T-helper 1 cell treated with Interleukin-12 subunit alpha and Interleukin-12 subunit beta and Interleukin-4 antibody, amounts not matched to agents 30 μg/mL and 1 μg/mL, for 36 hours (primary cell): Measurements from ENCODE around the gene ZNF638.
"Not testable (repeated sequence)": the region's sequence is repeated elsewhere in the genome, so short reads cannot be mapped to it uniquely, and the experiment has no call there.

Experiments
- H3K27ac Mint-ChIP-seq: one replicate; pipeline ENCODE4 v1.8.0; 2021; ENCODE audit warnings: mild to moderate bottlenecking, mixed read lengths
- H3K27me3 Mint-ChIP-seq: one replicate; pipeline ENCODE4 v1.8.0; 2021; ENCODE audit warnings: low read depth, mixed read lengths
- H3K36me3 Mint-ChIP-seq: one replicate; pipeline ENCODE4 v1.8.0; 2021; ENCODE audit warnings: low read depth, mixed read lengths
- H3K4me1 Mint-ChIP-seq: one replicate; pipeline ENCODE4 v1.8.0; 2021; ENCODE audit warnings: low read depth, mixed read lengths
- H3K4me3 Mint-ChIP-seq: one replicate; pipeline ENCODE4 v1.8.0; 2021; ENCODE audit warnings: mild to moderate bottlenecking, moderate library complexity, mixed read lengths
- H3K9me3 Mint-ChIP-seq: one replicate; pipeline ENCODE4 v1.8.0; 2021; ENCODE audit warnings: mixed read lengths

ZNF638 gene

DNA sequence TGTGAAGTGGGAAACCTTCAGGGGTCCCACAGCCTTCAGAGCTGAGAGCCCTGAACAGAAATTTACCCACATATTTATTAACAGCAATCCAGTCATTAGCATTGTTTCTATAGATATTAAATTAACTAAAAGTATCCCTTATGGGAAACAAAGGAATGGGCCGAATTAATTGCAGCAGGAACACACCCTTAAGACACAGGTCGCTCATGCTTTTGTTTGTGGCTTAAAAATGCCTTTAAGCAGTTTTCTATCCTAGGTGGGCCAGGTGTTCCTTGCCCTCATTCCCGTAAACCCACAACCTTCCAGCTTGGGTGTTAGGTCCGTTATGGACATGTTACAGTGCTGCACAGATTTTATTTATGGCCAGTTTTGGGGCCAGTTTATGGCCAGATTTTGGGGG is 13.7 kb upstream of the ZNF638 start:
- H3K27me3 Mint-ChIP-seq = peaks cover 26% of the 10 kb centered on the region
- not testable (repeated sequence) for H3K27ac Mint-ChIP-seq, H3K4me3 Mint-ChIP-seq, H3K36me3 Mint-ChIP-seq, H3K4me1 Mint-ChIP-seq
- H3K9me3 Mint-ChIP-seq = peaks cover 52% of the 10 kb centered on the region

DNA sequence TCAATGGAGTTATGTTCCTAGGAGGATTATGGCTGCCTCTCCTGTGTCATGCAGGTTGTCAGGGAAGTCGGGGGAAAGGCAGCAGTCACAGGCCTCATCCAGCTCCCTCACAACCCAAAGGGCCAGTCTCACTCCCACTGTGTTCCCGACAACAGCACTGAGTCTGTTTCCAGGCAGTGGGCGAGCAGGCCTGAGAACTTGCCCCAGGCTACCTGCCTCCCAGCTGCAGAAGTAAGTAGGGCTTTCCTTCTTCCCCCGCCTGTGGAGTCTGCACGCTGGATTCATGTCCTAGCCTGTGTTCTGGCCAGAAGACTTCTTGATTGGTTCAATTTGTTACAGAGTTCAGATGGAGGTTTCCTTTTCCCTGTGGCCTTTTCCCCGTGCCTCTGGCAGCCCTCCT is 8.2 kb upstream of the ZNF638 start:
- peaks cover 7% of the 10 kb centered on the region for H3K36me3 Mint-ChIP-seq
- H3K4me1 Mint-ChIP-seq = no peaks in the 10 kb centered on the region
- H3K27ac Mint-ChIP-seq = no peak overlapping the region
- no peak overlapping the region for H3K4me3 Mint-ChIP-seq
- H3K27me3 Mint-ChIP-seq = peaks cover 16% of the 10 kb centered on the region
- H3K9me3 Mint-ChIP-seq = peaks cover 36% of the 10 kb centered on the region

DNA sequence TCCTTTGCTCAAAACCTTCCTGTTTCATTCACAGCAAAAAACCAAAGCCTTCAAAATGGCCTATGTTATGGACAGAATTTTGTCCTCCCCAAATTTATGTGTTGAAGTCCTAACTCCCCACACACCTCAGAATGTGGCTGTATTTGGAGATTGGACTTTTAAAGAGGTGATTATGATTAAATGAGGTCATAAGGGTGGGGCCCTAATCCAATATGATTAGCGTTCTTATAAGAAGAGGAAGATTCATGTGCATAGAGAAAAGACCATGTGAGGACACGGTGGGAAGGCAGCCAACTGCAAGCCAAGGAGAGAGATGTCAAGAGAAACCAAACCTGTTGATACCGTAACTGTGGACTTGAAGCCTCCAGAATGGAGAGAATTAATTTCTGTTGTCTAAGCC is 4.6 kb upstream of the ZNF638 start:
- H3K36me3 Mint-ChIP-seq = peaks cover 2% of the 10 kb centered on the region
- H3K4me1 Mint-ChIP-seq = peaks cover 2% of the 10 kb centered on the region
- H3K27ac Mint-ChIP-seq = no peak overlapping the region
- H3K4me3 Mint-ChIP-seq = no peak overlapping the region
- H3K27me3 Mint-ChIP-seq = peaks cover 14% of the 10 kb centered on the region
- peaks cover 7% of the 10 kb centered on the region for H3K9me3 Mint-ChIP-seq

DNA sequence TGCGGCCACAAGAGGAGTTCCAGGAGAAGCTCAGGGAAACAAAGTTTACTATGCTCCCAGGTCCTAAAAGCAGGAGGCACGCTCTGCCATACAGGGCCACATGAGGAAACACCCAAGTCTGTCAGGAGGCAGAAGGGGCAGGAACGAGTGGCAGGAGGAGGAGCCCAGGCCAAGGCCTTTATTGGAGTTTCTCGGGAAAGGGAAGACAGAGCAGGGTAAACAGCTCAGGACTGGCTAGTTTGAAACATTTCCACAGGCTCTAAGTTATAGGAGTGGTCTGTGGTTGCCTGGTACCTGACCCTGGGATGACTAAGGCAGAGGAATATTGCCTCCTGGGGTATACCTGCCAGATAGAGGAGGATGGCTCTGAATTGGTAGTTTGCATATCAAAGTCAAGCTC is 3.7 kb upstream of the ZNF638 start:
- no peaks in the 10 kb centered on the region for H3K9me3 Mint-ChIP-seq
- H3K36me3 Mint-ChIP-seq = peaks cover 7% of the 10 kb centered on the region
- peaks cover 8% of the 10 kb centered on the region for H3K4me1 Mint-ChIP-seq
- peaks cover 14% of the 10 kb centered on the region for H3K27me3 Mint-ChIP-seq
- H3K27ac Mint-ChIP-seq = no peak overlapping the region
- no peak overlapping the region for H3K4me3 Mint-ChIP-seq

DNA sequence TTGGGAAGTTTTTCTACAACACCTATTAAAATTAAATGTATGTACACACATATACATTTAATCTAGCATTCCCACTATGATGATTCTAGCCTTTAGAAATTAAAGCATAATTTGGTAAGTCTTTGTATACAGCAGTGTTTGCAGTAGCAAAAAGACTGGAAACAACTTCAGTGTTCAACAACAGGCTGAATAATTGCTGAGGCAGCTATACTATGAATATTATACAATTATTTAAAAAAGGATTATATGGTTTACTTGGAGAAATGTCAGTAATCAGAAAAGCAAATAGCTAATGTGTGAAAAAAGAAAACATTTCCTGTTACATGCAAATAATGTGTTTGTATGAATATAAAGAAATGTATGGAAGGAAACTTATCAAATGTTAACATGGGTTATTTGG is 1.4 kb upstream of the ZNF638 start:
- H3K4me1 Mint-ChIP-seq = peaks cover 22% of the 10 kb centered on the region
- no peak overlapping the region for H3K4me3 Mint-ChIP-seq
- no peak overlapping the region for H3K27ac Mint-ChIP-seq
- no peaks in the 10 kb centered on the region for H3K9me3 Mint-ChIP-seq
- H3K36me3 Mint-ChIP-seq = peaks cover 16% of the 10 kb centered on the region
- H3K27me3 Mint-ChIP-seq = peaks cover 14% of the 10 kb centered on the region

DNA sequence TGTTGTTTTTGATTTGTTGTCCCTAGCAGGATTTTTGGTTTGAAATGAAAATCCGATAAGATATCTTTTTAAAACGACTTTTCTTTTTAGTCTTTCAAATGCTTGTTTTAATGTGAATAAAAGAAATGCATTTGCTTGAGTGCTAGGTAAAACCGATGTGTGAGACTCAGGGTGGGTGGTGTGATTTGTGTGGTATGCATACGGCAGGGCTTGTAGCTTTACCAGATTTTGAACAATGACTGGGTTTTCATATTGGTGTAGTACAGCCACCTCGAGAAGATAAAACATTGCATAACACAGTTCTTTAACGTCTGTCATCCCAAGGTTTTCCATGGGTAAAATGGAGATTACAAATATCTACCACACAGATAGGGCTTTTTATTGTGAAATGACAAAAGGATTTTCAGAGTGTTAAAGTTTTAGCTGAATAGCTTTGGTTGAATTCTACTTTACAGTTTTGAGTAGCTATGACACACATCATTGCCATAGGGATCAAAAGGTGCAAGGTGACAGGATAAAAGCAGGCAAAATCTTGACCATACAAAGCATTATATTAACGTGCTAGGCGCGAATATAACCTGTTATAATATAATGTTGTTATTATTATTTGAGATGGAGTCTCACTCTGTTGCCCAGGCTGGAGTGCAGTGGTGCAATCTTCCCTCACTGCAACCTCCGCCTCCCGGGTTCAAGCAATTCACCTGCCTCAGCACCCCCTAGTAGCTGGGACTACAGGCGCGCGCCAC is 824 bp upstream of the ZNF638 start:
- peak overlapping the region; percentile 100 for H3K4me3 Mint-ChIP-seq

DNA sequence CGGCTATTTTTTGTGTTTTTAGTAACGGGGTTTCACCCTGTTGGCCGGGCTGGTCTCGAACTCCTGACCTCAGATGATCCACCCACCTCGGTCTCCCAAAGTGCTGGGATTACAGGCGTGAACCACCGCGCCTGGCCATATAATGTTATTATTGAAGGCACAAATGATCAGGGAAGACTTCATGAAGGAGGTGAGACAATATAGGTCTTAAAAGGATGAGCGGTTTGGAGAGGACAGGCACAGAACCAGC is 326 bp upstream of the ZNF638 start:
- Mint-ChIP-seq H3K27me3 (peaks cover 14% of the 10 kb centered on the region), H3K27ac (peak overlapping the region; percentile 100), H3K4me1 (peaks cover 22% of the 10 kb centered on the region), H3K36me3 (peaks cover 16% of the 10 kb centered on the region), H3K4me3 (peak overlapping the region; percentile 100)
- H3K9me3 Mint-ChIP-seq = not testable (repeated sequence)

More for the DNA sequence above, 824 bp upstream of the ZNF638 start:
- Mint-ChIP-seq H3K4me1 (peaks cover 22% of the 10 kb centered on the region), H3K27me3 (peaks cover 14% of the 10 kb centered on the region), H3K36me3 (peaks cover 16% of the 10 kb centered on the region), H3K9me3 (no peaks in the 10 kb centered on the region), H3K27ac (peak overlapping the region; percentile 100)

DNA sequence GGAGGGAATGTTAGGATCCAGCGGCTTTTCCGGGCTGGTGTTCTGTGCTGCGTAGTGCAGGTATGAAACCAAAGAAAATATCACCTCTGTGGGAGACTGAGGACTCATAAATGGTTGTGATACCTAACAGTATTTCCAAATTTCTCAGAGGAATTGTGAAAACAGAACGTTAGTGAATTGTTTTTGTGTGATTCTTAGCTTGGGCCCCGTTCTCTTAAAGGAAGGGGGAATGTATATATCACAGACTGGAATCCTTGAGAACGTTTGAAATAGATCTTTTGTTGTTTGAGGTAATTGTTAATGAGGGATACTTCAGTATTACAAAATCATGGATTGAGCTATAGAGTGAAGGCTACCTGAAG is 834 bp downstream of the ZNF638 start:
- Mint-ChIP-seq H3K9me3 (no peaks in the 10 kb centered on the region), H3K36me3 (peaks cover 16% of the 10 kb centered on the region), H3K27me3 (peaks cover 14% of the 10 kb centered on the region), H3K4me3 (peak overlapping the region; percentile 100), H3K4me1 (peaks cover 22% of the 10 kb centered on the region), H3K27ac (peak overlapping the region; percentile 100)

DNA sequence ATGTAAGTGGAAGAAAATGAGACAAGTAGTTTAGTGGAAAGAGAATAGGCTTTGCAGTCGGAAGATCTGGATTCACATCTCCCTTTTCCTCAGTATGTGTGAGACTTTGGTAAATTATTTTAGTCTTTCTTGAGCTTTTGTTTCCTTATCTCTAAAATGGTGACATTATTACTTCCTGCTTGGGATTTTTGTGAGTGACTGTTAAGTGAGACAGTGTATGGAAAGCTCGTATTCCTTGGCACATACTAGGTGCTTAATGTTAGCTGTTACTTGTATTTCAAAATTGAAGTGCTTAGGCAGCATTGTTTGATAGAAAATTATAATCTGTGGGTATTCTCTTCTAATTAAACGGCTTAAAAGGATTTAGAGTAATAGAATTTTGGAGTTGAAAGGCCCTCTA is 2.0 kb downstream of the ZNF638 start:
- peaks cover 20% of the 10 kb centered on the region for H3K36me3 Mint-ChIP-seq
- peak overlapping the region; percentile 73 for H3K4me3 Mint-ChIP-seq
- no peaks in the 10 kb centered on the region for H3K9me3 Mint-ChIP-seq
- peaks cover 9% of the 10 kb centered on the region for H3K27me3 Mint-ChIP-seq
- peaks cover 29% of the 10 kb centered on the region for H3K4me1 Mint-ChIP-seq
- H3K27ac Mint-ChIP-seq = peak overlapping the region; percentile 32

DNA sequence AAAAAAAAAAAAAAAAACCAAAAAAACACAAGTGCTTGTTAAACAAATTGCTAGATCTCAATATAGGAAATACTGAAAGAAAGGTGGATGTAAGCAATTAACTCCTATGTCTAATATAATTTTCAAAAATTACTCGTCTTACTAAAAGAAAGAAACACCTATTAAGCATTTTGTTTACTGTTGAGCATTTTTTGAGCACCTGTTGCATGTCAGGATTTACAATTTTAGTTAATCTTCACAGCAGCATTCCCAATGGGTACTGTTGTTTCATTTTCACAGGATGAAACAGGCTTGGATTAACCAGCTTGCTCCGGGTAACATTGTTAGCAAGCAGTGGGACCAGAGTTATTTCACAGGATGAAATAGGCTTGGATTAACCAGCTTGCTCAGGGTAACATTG is 4.8 kb downstream of the ZNF638 start:
- Mint-ChIP-seq H3K27me3 (no peaks in the 10 kb centered on the region), H3K9me3 (no peaks in the 10 kb centered on the region), H3K36me3 (peaks cover 20% of the 10 kb centered on the region), H3K27ac (no peak overlapping the region), H3K4me1 (peaks cover 39% of the 10 kb centered on the region), H3K4me3 (no peak overlapping the region)

DNA sequence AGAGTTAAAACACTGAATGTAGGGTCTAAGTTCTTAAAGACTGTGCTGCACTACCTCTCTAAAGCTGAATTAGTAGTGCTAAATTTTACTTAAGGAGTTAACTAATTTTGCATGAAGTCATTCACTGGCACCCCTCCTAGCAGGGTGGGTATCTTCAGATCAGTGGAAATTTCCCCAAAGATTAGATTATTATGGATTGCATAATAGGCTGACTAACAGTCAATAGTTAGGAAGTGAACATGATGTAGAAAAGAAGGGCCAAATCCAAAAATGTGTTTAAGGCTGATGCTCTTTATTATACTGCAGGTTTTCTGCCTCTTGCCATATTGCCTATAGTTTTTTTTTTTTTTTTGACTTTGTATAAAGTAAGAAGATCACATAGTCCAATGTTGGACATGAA is 5.2 kb downstream of the ZNF638 start:
- H3K27ac Mint-ChIP-seq = no peak overlapping the region
- H3K4me3 Mint-ChIP-seq = no peak overlapping the region
- peaks cover 19% of the 10 kb centered on the region for H3K36me3 Mint-ChIP-seq
- no peaks in the 10 kb centered on the region for H3K27me3 Mint-ChIP-seq
- peaks cover 39% of the 10 kb centered on the region for H3K4me1 Mint-ChIP-seq
- H3K9me3 Mint-ChIP-seq = no peaks in the 10 kb centered on the region

DNA sequence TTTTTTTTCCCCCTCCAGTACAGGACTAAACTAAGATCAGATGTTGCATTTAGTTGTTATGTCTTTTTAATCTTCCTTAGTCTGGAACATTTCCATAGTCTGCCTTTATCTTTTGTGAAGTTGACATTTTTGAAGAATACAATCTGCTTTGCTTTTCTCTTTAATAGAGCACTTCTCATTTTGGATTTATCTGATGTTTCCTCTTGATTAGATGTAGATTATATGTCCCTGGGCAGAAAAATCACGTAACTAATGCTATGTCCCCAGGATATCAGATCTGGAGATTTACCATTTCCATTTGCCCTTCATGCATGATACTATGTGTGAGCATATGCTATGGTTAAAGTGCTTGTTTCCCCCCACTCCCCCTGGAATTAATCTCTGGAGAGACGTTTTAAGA is 6.2 kb downstream of the ZNF638 start:
- Mint-ChIP-seq H3K36me3 (peaks cover 13% of the 10 kb centered on the region), H3K4me1 (peaks cover 34% of the 10 kb centered on the region), H3K27me3 (no peaks in the 10 kb centered on the region), H3K27ac (no peak overlapping the region), H3K9me3 (no peaks in the 10 kb centered on the region), H3K4me3 (no peak overlapping the region)

DNA sequence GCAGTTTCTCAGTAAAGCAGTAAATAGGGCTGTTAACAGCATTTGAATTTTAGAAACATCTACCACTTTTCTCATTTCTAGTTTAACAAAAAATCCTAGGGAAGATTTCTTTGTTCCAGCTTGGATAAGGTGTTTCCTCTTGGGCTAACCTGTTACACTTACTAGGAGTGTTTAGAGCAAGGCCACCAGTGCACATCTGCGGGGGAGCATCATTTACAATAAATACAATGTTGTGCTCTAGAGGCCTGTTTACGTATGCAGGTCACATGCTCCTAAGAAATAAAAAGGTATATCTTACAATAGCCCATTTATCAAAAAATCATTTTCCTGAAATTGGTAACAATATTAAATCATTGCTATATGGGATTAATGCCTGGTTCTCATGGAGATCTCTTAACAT is 8.1 kb downstream of the ZNF638 start:
- no peak overlapping the region for H3K4me3 Mint-ChIP-seq
- no peaks in the 10 kb centered on the region for H3K9me3 Mint-ChIP-seq
- no peak overlapping the region for H3K27ac Mint-ChIP-seq
- H3K36me3 Mint-ChIP-seq = peaks cover 10% of the 10 kb centered on the region
- H3K27me3 Mint-ChIP-seq = no peaks in the 10 kb centered on the region
- peaks cover 20% of the 10 kb centered on the region for H3K4me1 Mint-ChIP-seq

DNA sequence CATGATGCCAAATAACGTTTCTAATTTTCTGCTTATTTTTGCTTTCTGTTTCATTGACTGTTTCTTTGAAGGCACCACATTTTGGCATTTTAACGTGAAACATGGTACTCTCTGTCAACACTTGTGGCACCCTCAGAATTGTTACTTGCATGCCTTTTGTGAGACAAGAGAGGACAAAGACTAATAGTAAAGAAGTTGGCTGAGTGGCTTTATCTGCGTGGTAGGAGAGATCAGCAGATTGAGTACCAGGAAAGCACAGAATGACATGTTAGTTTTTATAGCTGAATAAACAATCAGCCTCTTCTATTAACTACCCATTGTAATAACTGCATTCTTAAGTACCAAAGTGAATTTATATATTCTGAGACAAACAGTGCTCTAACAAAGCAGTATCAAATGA is 8.6 kb downstream of the ZNF638 start:
- no peak overlapping the region for H3K27ac Mint-ChIP-seq
- H3K27me3 Mint-ChIP-seq = no peaks in the 10 kb centered on the region
- H3K4me1 Mint-ChIP-seq = peaks cover 18% of the 10 kb centered on the region
- H3K9me3 Mint-ChIP-seq = no peaks in the 10 kb centered on the region
- H3K36me3 Mint-ChIP-seq = peaks cover 10% of the 10 kb centered on the region
- no peak overlapping the region for H3K4me3 Mint-ChIP-seq

DNA sequence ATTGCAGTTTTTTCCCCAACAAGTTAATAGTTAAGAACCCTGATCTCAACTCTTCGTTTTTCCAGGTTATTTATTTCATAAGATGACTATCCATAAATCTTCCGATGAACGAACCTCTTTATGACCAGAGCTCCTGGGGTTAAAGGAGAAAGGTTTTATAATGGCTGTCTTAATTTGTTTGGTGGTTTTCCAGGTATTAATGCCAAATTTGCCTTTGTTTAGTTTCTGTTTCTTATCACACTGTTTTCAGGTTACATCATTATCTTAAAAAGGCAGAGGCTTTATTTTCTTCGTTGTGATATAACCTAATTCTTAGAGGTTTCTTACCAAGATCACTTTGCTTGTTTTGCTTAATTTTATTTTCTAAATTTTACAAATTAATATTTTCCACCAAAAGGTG is 10.1 kb downstream of the ZNF638 start:
- H3K9me3 Mint-ChIP-seq = no peaks in the 10 kb centered on the region
- H3K4me3 Mint-ChIP-seq = no peak overlapping the region
- no peak overlapping the region for H3K27ac Mint-ChIP-seq
- H3K4me1 Mint-ChIP-seq = peaks cover 18% of the 10 kb centered on the region
- peaks cover 17% of the 10 kb centered on the region for H3K36me3 Mint-ChIP-seq
- H3K27me3 Mint-ChIP-seq = no peaks in the 10 kb centered on the region

DNA sequence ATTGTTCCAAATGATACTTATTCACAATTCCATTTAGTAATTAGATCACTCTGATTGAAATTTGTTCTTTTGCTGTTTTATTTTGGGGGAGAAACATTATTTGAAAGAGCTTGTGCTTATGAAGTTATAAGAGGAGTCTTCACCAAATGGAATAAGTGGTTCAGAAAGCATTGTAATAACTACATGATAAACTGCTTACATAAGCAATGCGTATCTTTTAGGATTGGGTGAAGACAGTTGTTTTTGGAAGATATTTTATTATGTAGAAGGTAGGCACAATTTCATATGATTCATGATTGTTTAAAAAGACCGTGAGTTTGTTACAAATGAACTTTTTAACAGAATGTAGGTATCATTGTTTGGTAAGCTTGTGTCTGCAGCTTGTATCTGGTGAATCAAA is 14.5 kb downstream of the ZNF638 start:
- H3K36me3 Mint-ChIP-seq = peaks cover 31% of the 10 kb centered on the region
- H3K9me3 Mint-ChIP-seq = no peaks in the 10 kb centered on the region
- peaks cover 4% of the 10 kb centered on the region for H3K4me1 Mint-ChIP-seq
- no peak overlapping the region for H3K27ac Mint-ChIP-seq
- no peaks in the 10 kb centered on the region for H3K27me3 Mint-ChIP-seq
- no peak overlapping the region for H3K4me3 Mint-ChIP-seq
